A549 (cell line): ENCODE results near the gene CARD10. TPM values are rescaled to one million over a fixed set of nuclear protein-coding genes. Genes with fewer than 3 reads are reported as not detected.

ENCODE experiments used
- ATAC-seq, 2 experiments: fragments of 200-7000 bp in 1 of 2; fragments of >200 bp in 1 of 2; cut with Nextera tagmentation in 1 of 2; cut with Tn5 transposase in 1 of 2; 3 replicates each; pipeline versions ENCODE4 v1.8.0 to v1.9.1; 2018 to 2020; ENCODE audit warnings: mild to moderate bottlenecking in 1 of 2, moderate library complexity in 1 of 2
- CTCF ChIA-PET: fragments of 300-600 bp; sonication (Branson Sonifier 250); formaldehyde crosslinking; extraction: SDS; loops from one replicate; lab custom pipeline; 2021; ENCODE audit warnings: antibody characterized with exemption, inconsistent platforms; lab: Yijun Ruan, JAX
- POLR2A ChIA-PET: fragments of 350-600 bp; formaldehyde crosslinking; extraction: SDS; loops from one replicate; lab custom pipeline; 2021; ENCODE audit warnings: antibody characterized with exemption, inconsistent platforms; lab: Yijun Ruan, JAX
- DNase-seq, 2 experiments: peaks; one replicate each; pipeline versions ENCODE4 v3.0.0 to v3.0.0-alpha.2; 2011 to 2016; ENCODE audit warnings: low read depth in 1 of 2, low spot score in 1 of 2
- FAIRE-seq: peaks from 2 replicates; lab custom pipeline; 2011; peaks lifted over from hg19 to GRCh38; lab: Jason Lieb, UNC
- H3K27ac ChIP-seq, 2 experiments: fragments of >200 bp; sonication (Bioruptor Twin); formaldehyde crosslinking; 3 replicates each; pipeline ENCODE4 v1.5.1; 2016 to 2017
- H3K4me1 ChIP-seq: fragments of >200 bp; sonication (Bioruptor Twin); formaldehyde crosslinking; 3 replicates; pipeline ENCODE4 v1.6.1; 2016
- H3K4me2 ChIP-seq: fragments of >200 bp; sonication (Bioruptor Twin); formaldehyde crosslinking; 3 replicates; pipeline ENCODE4 v1.6.1; 2016
- H3K4me3 ChIP-seq: fragments of >200 bp; sonication (Bioruptor Twin); formaldehyde crosslinking; 3 replicates; pipeline ENCODE4 v1.5.1; 2016
- H3K9me3 ChIP-seq: fragments of >200 bp; sonication (Bioruptor Twin); formaldehyde crosslinking; 3 replicates; pipeline ENCODE4 v1.6.1; 2016
- BHLHE40 ChIP-seq: IDR thresholded peaks from 2 replicates; pipeline ENCODE4 v1.6.1; 2012; ENCODE audit warnings: low read depth, low read length, inconsistent platforms
- EHMT2 ChIP-seq: fragments of 200-600 bp; sonication (generic); IDR thresholded peaks from 2 replicates; pipeline ENCODE4 v1.6.1; 2016; ENCODE audit warnings: antibody characterized with exemption, low read depth, mild to moderate bottlenecking, moderate library complexity
- FOSB ChIP-seq: fragments of 250-450 bp; sonication (Bioruptor Pico); IDR thresholded peaks from 2 replicates; pipeline ENCODE4 v1.5.0; 2020; ENCODE audit warnings: mild to moderate bottlenecking, moderate library complexity
- FOSL2 ChIP-seq, 2 experiments: fragments of 450-650 bp in 1 of 2; fragments of >200 bp in 1 of 2; sonication (Bioruptor Twin) in 1 of 2; formaldehyde crosslinking; IDR thresholded peaks; 2 replicates each; pipeline versions ENCODE4 v1.5.0 to v1.6.1; 2016 to 2020; ENCODE audit warnings: mild to moderate bottlenecking in 1 of 2, moderate library complexity in 1 of 2
- GATA3 ChIP-seq: IDR thresholded peaks from 2 replicates; pipeline ENCODE4 v1.6.1; 2012; ENCODE audit warnings: borderline replicate concordance
- HOXB13 ChIP-seq: fragments of 250-450 bp; sonication (Bioruptor Pico); IDR thresholded peaks from 2 replicates; pipeline ENCODE4 v1.5.0; 2020; ENCODE audit warnings: low read depth, mild to moderate bottlenecking, moderate library complexity
- JUN ChIP-seq, 2 experiments: fragments of >200 bp; sonication (Bioruptor Twin); formaldehyde crosslinking; IDR thresholded peaks; 2 replicates in 1 of 2; 3 replicates in 1 of 2; pipeline ENCODE4 v1.6.1; 2016 to 2017
- JUNB ChIP-seq: fragments of >200 bp; sonication (Bioruptor Twin); formaldehyde crosslinking; IDR thresholded peaks from 2 replicates; pipeline ENCODE4 v1.6.1; 2016
- MAX ChIP-seq: IDR thresholded peaks from 2 replicates; pipeline ENCODE4 v1.6.1; 2012
- MAZ ChIP-seq: fragments of 150-350 bp; IDR thresholded peaks from 2 replicates; pipeline ENCODE4 v1.6.1; 2014; ENCODE audit warnings: antibody characterized with exemption, low read depth, low read length, borderline replicate concordance
- MYC ChIP-seq: IDR thresholded peaks from 2 replicates; pipeline ENCODE4 v1.6.1; 2012; ENCODE audit warnings: mild to moderate bottlenecking, inconsistent platforms, low read length, improper control_type of control experiment, borderline replicate concordance
- NFE2L2 ChIP-seq: fragments of 150-350 bp; conservative IDR thresholded peaks from 2 replicates; pipeline ENCODE4 v1.6.1; 2014; ENCODE audit warnings: low read length
- POLR2AphosphoS2 ChIP-seq: conservative IDR thresholded peaks from 2 replicates; pipeline ENCODE4 v1.6.1; 2012; ENCODE audit warnings: low read length, improper control_type of control experiment, inconsistent platforms
- RNF2 ChIP-seq: fragments of 200-600 bp; sonication (generic); IDR thresholded peaks from 2 replicates; pipeline ENCODE4 v1.6.1; 2016; ENCODE audit warnings: low read depth, mild to moderate bottlenecking, antibody characterized with exemption, moderate library complexity, borderline replicate concordance
- SMC3 ChIP-seq: fragments of >200 bp; sonication (Bioruptor Twin); formaldehyde crosslinking; IDR thresholded peaks from 3 replicates; pipeline ENCODE4 v1.6.1; 2018; ENCODE audit warnings: inconsistent platforms
- TFCP2L1 ChIP-seq: fragments of 250-450 bp; sonication (Bioruptor Pico); IDR thresholded peaks from 2 replicates; pipeline ENCODE4 v1.5.0; 2021; ENCODE audit warnings: mild to moderate bottlenecking
- ZC3H11A ChIP-seq: fragments of 450-650 bp; IDR thresholded peaks from 2 replicates; pipeline ENCODE4 v1.6.1; 2014; ENCODE audit warnings: antibody characterized with exemption, mild to moderate bottlenecking
- ZFP36 ChIP-seq: fragments of 450-650 bp; IDR thresholded peaks from 2 replicates; pipeline ENCODE4 v1.6.1; 2014; ENCODE audit warnings: borderline replicate concordance; ENCODE audit not compliant: partially characterized antibody
- ZNF302 ChIP-seq: fragments of 250-450 bp; sonication (Bioruptor Pico); IDR thresholded peaks from 2 replicates; pipeline ENCODE4 v1.9.0; 2021; ENCODE audit warnings: inconsistent platforms, mild to moderate bottlenecking, moderate library complexity
- whole genome bisulfite sequencing: methylation state at CpG from one replicate; pipeline ENCODE4 v1.1.6; 2017; ENCODE audit errors: missing lambda C conversion rate; 5-methylcytosine and 5-hydroxymethylcytosine counted together
- polyA plus RNA-seq, 4 experiments: library from polyadenylated mRNA; depleted of rRNA in 3 of 4; stranded (reverse); fragments of >200 nt; fragmentation: RNase III in 1 of 4; extraction: RNeasy Plus Mini Kit Qiagen cat#74134 plus additional on column Dnase treatment in 1 of 4; gene quantifications; 2 replicates in 3 of 4; 3 replicates in 1 of 4; pipeline ENCODE4 v1.2.3, GENCODE V29; 2011 to 2017
- TF ChIP-seq, protein P1 (sequence below): fragments of >200 bp; sonication (Bioruptor Twin); formaldehyde crosslinking; IDR thresholded peaks from 2 replicates; pipeline ENCODE4 v1.6.1; 2016
- TF ChIP-seq, protein P2 (sequence below): fragments of >200 bp; sonication (Bioruptor Twin); formaldehyde crosslinking; IDR thresholded peaks from 3 replicates; pipeline ENCODE4 v1.6.1; 2016

The CARD10 gene
- polyA plus RNA-seq, 2 of the 4 experiments (the other 2 are of a cell fraction): 8.3 to 15.3 TPM

DNA sequence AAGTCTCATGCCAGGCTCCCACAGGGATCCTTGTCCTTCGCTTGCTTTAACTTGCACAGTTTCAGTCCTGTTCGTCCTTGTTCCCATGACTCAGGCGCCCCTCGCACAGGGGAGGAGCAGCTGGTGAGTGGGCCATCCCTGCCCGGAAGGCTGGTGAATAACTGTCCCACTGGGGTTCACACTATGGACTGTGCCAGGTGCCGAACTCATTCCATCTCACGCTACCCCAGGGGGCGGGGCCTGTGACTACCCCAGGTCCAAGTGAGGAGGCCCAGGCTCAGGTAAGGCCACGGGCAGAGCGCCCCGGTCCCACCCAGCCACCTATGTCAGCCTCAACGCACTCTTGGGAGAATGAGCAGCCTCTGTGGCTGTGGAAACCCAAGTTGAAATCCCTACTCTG, 7.2 kb upstream of the CARD10 start:
- 79% methylated on average over 8 of the region's 12 CpGs for WGBS
- Histone ChIP-seq H3K9me3 (no peaks in the 10 kb centered on the region), H3K4me2 (peak overlapping the region; percentile 84; the same call in 1 of the 3 replicates), H3K4me3 (no peak overlapping the region), H3K27ac (peak overlapping the region; percentile 89 to 90; a peak in 5 of 6 replicates), H3K4me1 (peaks cover 29% of the 10 kb centered on the region)
- TF ChIP-seq JUN (IDR thresholded peaks at IDR 0.05) (no peak), HOXB13 (no peak), FOSB (CRISPR knock-in tag) (no peak), MYC (no peak), EHMT2 (no peak), NFE2L2 (no peak), BHLHE40 (no peak)
- TF ChIP-seq, protein P1, sequence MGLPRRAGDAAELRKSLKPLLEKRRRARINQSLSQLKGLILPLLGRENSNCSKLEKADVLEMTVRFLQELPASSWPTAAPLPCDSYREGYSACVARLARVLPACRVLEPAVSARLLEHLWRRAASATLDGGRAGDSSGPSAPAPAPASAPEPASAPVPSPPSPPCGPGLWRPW: no peak
- TF ChIP-seq, protein P2, sequence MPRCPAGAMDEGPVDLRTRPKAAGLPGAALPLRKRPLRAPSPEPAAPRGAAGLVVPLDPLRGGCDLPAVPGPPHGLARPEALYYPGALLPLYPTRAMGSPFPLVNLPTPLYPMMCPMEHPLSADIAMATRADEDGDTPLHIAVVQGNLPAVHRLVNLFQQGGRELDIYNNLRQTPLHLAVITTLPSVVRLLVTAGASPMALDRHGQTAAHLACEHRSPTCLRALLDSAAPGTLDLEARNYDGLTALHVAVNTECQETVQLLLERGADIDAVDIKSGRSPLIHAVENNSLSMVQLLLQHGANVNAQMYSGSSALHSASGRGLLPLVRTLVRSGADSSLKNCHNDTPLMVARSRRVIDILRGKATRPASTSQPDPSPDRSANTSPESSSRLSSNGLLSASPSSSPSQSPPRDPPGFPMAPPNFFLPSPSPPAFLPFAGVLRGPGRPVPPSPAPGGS: no peak
- DNase-seq (no peak), ATAC-seq (peak in 1 of 2 experiments; percentile 10; a peak in 2 of 6 replicates), FAIRE-seq (no peak)
- POLR2A ChIA-PET: no interaction called here
- CTCF ChIA-PET: interaction anchor here (0.9 to 1.4 kb wide), 4 partner anchors 12 to 55 kb away, joined by 3 to 7 read pairs (median 4); no protein-coding TSS in a partner anchor

DNA sequence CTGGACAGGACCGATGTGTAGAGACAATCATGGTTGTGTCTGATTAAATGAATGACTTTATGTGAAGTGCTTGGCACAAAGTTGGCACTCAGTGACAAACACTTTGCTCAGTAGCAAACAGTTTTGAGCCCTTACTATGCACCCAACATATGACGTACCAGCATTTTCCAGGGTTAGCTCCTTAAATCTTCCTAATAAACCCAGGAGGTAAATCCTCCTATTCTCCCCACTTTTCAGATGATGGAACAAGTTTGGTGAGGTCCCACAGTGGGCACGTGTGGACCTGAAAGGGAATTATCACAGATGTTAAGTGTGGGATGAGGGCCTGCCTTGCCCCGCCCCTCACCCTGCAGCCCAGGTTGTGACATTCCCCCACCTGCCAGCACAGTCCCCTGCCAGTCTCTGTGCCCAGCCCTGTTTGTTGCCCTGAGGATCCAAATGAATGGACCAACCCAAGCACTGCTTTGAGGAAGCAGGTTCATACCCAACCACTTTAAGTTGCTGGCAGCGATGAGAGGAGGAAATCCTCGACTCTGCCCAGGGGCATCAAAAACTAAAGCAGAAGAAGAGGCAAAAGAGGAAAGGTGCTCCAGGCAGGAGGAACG, 6.6 kb upstream of the CARD10 start:
- DNase-seq (no peak), ATAC-seq (peak; percentile 27; a peak in 4 of 6 replicates), FAIRE-seq (no peak)
- H3K4me3 ChIP-seq: no peak overlapping the region
- POLR2A ChIA-PET: no interaction called here
- H3K9me3 ChIP-seq: no peaks in the 10 kb centered on the region
- TF ChIP-seq ZC3H11A (no peak), FOSL2 (IDR thresholded peaks at IDR 0.05) (0 out of 2 replicates have a peak, but pooled peaks have one; percentile 1), FOSL2 (CRISPR knock-in tag; IDR thresholded peaks at IDR 0.05) (no peak)
- peak overlapping the region; percentile 84 for H3K4me2 ChIP-seq
- CTCF ChIA-PET: interaction anchor here (0.7 to 1.2 kb wide), 6 partner anchors 13 to 81 kb away, joined by 3 to 8 read pairs (median 4); no protein-coding TSS in a partner anchor
- 62% methylated on average over 7 of the region's 7 CpGs for WGBS
- H3K27ac ChIP-seq: peak overlapping the region; percentile 89 to 90
- H3K4me1 ChIP-seq: peaks cover 29% of the 10 kb centered on the region

GRCh38 chr22:37525073-37525745, 6.0 kb upstream of the CARD10 start:
- peaks cover 29% of the 10 kb centered on the region for H3K4me1 ChIP-seq
- H3K27ac ChIP-seq: peak overlapping the region; percentile 89 to 90
- H3K9me3 ChIP-seq: no peaks in the 10 kb centered on the region
- H3K4me3 ChIP-seq: no peak overlapping the region
- TF ChIP-seq POLR2AphosphoS2: no peak
- TF ChIP-seq TFCP2L1 (CRISPR knock-in tag): no peak
- no peak for TF ChIP-seq SMC3
- TF ChIP-seq RNF2: no peak
- TF ChIP-seq HOXB13: no peak
- peak; percentile 51; the same call in 1 of the 2 replicates for TF ChIP-seq MAX
- no peak for TF ChIP-seq EHMT2
- no peak for TF ChIP-seq JUNB
- TF ChIP-seq ZNF302 (CRISPR knock-in tag): no peak
- peak; percentile 56 for TF ChIP-seq FOSL2 (IDR thresholded peaks at IDR 0.05)
- peak; percentile 87 for TF ChIP-seq FOSL2 (CRISPR knock-in tag; IDR thresholded peaks at IDR 0.05)
- no peak for TF ChIP-seq MAZ
- no peak for TF ChIP-seq ZFP36
- peak; percentile 31; the same call in 1 of the 2 replicates for TF ChIP-seq GATA3
- ATAC-seq: peak; percentile 80 to 94
- DNase-seq: peak; percentile 53 to 60
- CTCF ChIA-PET: interaction anchor here (0.7 to 1.2 kb wide), 6 partner anchors 14 to 82 kb away, joined by 3 to 8 read pairs (median 4); no protein-coding TSS in a partner anchor
- H3K4me2 ChIP-seq: peak overlapping the region; percentile 84
- FAIRE-seq: no peak
- POLR2A ChIA-PET: no interaction called here
- WGBS: 10% methylated on average over 9 of the region's 10 CpGs
